ENCODE results near the gene GID8.

DNA sequence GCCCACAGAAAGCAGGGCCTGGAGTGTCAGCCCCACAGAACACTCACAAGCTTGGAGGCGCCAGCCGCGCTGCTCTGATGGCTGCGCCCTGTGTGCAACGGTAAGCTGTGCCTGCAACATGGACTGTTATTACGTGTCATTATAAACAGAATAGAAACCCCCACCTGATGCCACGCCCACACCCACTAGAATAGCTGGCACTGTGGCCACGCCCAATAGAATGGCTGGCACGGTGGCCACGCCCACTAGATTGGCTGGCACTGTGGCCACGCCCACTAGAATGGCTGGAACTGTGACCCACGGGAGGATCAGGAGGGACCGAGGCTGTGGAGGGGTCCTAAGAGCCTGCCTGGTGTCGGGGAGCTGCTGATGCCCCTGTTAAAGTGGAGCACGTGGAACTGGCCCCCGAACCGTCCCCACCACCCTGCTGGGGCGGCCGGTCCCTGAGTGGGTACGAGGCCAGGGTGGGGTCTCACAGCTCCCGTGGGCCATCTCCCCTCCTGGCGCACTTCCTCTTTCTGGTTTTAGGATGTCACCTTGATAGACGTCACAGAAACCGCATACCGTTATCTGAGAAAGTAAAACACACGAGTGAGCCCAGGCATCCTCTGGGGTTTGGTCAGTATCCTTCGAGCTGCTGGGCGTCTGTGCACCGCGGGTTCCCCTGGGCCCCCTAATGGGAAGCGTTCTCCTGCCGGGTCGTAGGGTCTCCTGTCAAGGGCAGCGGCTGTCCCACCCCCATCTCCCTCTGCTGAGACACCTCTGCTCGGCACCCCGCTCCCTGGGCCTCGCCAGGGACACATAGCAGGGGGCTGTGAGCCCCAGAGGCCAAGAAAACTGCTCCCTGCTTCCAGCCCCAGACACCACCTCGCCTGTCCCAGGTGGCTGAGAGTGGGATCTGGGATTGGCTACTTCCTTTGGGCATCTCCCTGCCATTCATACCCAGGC is 39.9 kb downstream of the GID8 start:
- no peak for TF ChIP-seq POLR2AphosphoS5 (IDR thresholded peaks at IDR 0.05; ENCODE audit: insufficient read depth, low read depth, low read length)
- TF ChIP-seq, protein P1, sequence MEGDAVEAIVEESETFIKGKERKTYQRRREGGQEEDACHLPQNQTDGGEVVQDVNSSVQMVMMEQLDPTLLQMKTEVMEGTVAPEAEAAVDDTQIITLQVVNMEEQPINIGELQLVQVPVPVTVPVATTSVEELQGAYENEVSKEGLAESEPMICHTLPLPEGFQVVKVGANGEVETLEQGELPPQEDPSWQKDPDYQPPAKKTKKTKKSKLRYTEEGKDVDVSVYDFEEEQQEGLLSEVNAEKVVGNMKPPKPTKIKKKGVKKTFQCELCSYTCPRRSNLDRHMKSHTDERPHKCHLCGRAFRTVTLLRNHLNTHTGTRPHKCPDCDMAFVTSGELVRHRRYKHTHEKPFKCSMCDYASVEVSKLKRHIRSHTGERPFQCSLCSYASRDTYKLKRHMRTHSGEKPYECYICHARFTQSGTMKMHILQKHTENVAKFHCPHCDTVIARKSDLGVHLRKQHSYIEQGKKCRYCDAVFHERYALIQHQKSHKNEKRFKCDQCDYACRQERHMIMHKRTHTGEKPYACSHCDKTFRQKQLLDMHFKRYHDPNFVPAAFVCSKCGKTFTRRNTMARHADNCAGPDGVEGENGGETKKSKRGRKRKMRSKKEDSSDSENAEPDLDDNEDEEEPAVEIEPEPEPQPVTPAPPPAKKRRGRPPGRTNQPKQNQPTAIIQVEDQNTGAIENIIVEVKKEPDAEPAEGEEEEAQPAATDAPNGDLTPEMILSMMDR (IDR thresholded peaks at IDR 0.05; ENCODE audit: extremely low read depth in 1 of 2, insufficient read depth in 1 of 2, low read depth in 1 of 2, low read length in 2 of 2) = no peak
- no peak for TF ChIP-seq JUN (IDR thresholded peaks at IDR 0.05; ENCODE audit: borderline replicate concordance, insufficient read depth, insufficient read length, low read depth)
- TF ChIP-seq EZH2 (IDR thresholded peaks at IDR 0.05; ENCODE audit: borderline replicate concordance, low read depth, low read length, severe bottlenecking) = no peak
- TF ChIP-seq, protein P2, sequence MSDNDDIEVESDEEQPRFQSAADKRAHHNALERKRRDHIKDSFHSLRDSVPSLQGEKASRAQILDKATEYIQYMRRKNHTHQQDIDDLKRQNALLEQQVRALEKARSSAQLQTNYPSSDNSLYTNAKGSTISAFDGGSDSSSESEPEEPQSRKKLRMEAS (IDR thresholded peaks at IDR 0.05; ENCODE audit: insufficient read depth, insufficient read length) = no peak
- no peak for TF ChIP-seq MYC (IDR thresholded peaks at IDR 0.05; ENCODE audit: low read depth, low read length)
- no peak for TF ChIP-seq POLR2A (IDR thresholded peaks at IDR 0.05; ENCODE audit: low read depth, low read length)
